Prostate gland (tissue), 2 donors: ENCODE data around the gene ARHGEF38.

ENCODE experiments used
- POLR2AphosphoS5 ChIP-seq: sonication (generic); formaldehyde crosslinking; IDR thresholded peaks from one replicate; pipeline ENCODE4 v1.6.1; 2017; ENCODE audit warnings: antibody characterized with exemption
- TF ChIP-seq, protein P1 (sequence below), 4 experiments: fragments of 200-600 bp in 2 of 4; fragments of 450-650 bp in 2 of 4; sonication (generic) in 2 of 4; IDR thresholded peaks; 1 replicate in 3 of 4; 2 replicates in 1 of 4; pipeline ENCODE4 v1.5.1; 2016 to 2019; ENCODE audit warnings: antibody characterized with exemption in 4 of 4, mild to moderate bottlenecking in 2 of 4, moderate library complexity in 2 of 4

DNA sequence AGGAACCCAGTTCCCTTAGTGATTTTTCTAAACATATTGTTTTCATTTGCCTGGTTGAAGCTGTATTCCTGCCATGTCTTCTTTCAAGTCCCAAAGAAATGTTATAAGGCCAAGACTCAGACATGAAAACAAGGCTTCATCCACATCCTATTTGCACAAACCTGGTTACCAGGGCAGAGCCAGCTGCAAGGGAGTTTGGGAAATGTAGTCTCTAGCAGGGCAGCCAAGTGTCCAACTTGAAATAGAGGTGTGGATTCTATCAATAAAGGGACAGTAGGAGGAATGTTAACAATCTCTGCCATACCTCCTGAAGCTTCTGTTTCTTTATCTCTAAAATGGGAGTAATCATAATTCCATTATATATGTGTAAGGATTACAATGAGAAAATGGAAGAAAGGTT is 99.5 kb downstream of the ARHGEF38 start:
- TF ChIP-seq, protein P1, sequence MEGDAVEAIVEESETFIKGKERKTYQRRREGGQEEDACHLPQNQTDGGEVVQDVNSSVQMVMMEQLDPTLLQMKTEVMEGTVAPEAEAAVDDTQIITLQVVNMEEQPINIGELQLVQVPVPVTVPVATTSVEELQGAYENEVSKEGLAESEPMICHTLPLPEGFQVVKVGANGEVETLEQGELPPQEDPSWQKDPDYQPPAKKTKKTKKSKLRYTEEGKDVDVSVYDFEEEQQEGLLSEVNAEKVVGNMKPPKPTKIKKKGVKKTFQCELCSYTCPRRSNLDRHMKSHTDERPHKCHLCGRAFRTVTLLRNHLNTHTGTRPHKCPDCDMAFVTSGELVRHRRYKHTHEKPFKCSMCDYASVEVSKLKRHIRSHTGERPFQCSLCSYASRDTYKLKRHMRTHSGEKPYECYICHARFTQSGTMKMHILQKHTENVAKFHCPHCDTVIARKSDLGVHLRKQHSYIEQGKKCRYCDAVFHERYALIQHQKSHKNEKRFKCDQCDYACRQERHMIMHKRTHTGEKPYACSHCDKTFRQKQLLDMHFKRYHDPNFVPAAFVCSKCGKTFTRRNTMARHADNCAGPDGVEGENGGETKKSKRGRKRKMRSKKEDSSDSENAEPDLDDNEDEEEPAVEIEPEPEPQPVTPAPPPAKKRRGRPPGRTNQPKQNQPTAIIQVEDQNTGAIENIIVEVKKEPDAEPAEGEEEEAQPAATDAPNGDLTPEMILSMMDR (IDR thresholded peaks at IDR 0.05) = no peak
- TF ChIP-seq POLR2AphosphoS5 = no peak
